ENCODE data around the gene KIF2A. TPM values are rescaled to one million over a fixed set of nuclear protein-coding genes. Genes with fewer than 3 reads are reported as not detected.

Gene KIF2A
- total RNA-seq, 1 donor from 2014 or later: 55.1 TPM

DNA sequence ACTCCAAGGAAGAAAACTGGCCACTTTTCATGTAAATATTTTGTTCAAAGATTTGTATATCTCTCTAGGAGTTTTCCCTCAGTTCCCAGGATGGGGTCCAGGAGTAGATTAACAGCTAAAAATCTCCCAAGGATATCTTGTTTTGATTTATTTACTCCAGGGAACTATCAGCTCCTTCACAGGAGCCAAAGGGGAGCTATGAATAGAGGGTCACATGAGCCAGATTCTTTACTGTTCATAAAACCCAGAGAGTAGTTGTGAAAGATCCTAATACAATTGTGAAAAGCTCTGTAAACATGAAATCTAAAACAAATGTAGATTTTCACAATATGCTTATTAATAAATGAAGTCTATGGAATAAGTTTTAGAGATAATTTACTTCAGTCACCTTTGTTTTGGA, 80.8 kb downstream of the KIF2A start:
- no peak for TF ChIP-seq CTCF (conservative IDR thresholded peaks at IDR 0.05; ENCODE audit: low read depth, low read length)
- no peak overlapping the region for H3K4me3 ChIP-seq (ENCODE audit: low read depth, low read length)
- DNase-seq (ENCODE audit: low read depth): no peak

DNA sequence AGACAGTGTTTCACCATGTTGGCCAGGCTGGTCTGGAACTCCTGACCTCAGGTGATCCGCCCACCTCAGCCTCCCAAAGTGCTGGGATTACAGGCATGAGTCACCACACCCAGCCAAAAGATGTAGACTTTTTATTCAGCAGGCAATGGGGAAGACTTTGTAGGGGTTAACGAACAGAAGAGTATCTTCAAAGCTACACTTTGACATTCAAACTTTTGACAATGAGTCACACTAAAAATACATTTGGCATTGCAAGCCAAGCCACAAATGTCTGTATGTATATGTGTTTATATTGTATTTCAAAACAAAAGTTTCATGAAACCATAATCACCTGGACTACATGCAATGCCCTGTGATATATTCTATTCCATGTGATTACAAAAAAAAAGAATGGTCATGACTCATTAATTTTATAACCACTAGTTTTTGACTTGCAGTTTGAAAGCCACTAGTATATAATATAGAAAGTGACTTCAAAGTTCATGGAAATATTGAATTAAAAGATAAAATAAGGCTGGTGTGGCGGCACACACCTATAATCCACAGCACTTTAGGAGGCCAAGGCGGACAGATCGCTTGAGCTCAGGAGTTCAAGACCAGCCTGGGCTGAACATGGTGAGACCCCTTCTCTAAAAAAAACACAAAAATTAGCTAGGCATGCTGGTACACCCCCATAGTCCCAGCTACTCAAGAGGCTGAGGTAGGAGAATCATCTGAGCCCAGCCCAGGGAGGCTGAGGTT, 89.4 kb downstream of the KIF2A start:
- DNase-seq (ENCODE audit: low read depth): no peak
- no peak for TF ChIP-seq CTCF (conservative IDR thresholded peaks at IDR 0.05; ENCODE audit: low read depth, low read length)
- H3K4me3 ChIP-seq (ENCODE audit: low read depth, low read length): no peak overlapping the region

GRCh38 chr5:62403411-62404250, 97.6 kb downstream of the KIF2A start, which contains the start of gene DIMT1:
DIMT1 (minus strand) TSS chr5:62403905; CDS start chr5:62403772, 133 bp downstream.
- peak; percentile 79 for DNase-seq (ENCODE audit: low read depth)
- TF ChIP-seq CTCF (conservative IDR thresholded peaks at IDR 0.05; ENCODE audit: low read depth, low read length): no peak
- peak within 1 kb of the TSS; percentile 91 for H3K4me3 ChIP-seq (ENCODE audit: low read depth, low read length)

DNA sequence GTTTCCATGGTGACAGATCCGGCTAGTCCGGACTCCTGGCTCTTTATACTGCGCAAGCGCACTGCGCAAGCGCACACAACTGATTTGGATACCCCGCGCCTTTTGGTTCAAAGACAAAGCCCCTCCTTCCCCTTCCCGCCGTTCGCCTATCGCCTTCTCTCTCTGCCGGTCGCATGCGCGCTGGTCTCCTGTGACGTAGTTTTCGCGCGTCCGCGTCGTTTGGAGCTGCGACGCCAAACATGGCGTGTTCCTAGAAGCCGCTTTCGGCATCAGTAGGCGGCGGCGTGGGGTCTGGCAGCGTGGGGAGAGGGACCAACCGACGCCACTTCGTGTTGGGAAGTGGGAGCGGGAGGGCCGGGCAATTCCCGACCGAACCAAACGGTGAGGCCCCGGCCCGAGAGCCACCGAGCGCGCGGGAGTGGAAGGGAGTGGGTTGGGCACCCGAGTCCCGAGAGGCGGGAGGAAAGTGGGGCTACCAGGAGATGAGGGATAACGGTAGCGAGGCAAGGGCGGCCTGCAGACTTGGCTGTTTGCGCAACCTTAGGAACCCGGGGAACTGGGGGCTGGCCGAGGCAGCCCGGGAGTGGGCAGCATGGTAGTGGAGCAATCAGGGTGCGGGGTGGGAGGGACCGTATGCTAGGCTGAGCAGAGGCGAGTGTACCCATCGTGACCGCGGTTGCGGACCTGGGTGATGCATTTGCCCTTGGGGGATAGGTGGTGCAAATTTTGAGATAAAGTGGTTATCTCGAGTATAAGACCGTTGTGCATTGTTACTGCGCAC, 106.7 kb downstream of the KIF2A start, which contains the start of gene IPO11:
IPO11 (plus strand) TSS at position 215 of the 781 bp plus-strand sequence. CDS start 24,517 bp downstream, outside the sequence.
- TF ChIP-seq CTCF (conservative IDR thresholded peaks at IDR 0.05; ENCODE audit: low read depth, low read length): no peak
- DNase-seq (ENCODE audit: low read depth): peak; percentile 84
- peak within 1 kb of the TSS; percentile 77 for H3K4me3 ChIP-seq (ENCODE audit: low read depth, low read length)

GRCh38 chr5:62413711-62414110, 107.7 kb downstream of the KIF2A start:
- DNase-seq (ENCODE audit: low read depth): no peak

More at GRCh38 chr5:62413711-62414110, 107.7 kb downstream of the KIF2A start:
- H3K4me3 ChIP-seq (ENCODE audit: low read depth, low read length): peak overlapping the region; percentile 77
- TF ChIP-seq CTCF (conservative IDR thresholded peaks at IDR 0.05; ENCODE audit: low read depth, low read length): no peak
